GM18511 (cell line): ENCODE data around the gene STYX.

Experiments
- ATAC-seq: cut with Tn5 transposase; IDR thresholded peaks from one replicate; pipeline ENCODE4 v1.9.1; 2021; ENCODE audit warnings: mild to moderate bottlenecking, moderate library complexity; ENCODE audit not compliant: unreplicated experiment

The STYX gene

GRCh38 chr14:52789118-52789517, 59.2 kb downstream of the STYX start:
- ATAC-seq, result no peak

- no peak for ATAC-seq
Observed at GRCh38 chr14:52790011-52790755, 60.2 kb downstream of the STYX start.

GRCh38 chr14:52790756-52791222, 60.8 kb downstream of the STYX start:
- no peak for ATAC-seq

- peak; percentile 91 for ATAC-seq
Observed at GRCh38 chr14:52791223-52792096, 61.5 kb downstream of the STYX start, which contains the start of gene GNPNAT1. GNPNAT1 (minus strand) TSS chr14:52791607; CDS start chr14:52784650, 6,957 bp downstream.

GRCh38 chr14:52792097-52792415, 62.1 kb downstream of the STYX start:
- ATAC-seq, result no peak

GRCh38 chr14:52793061-52793460, 63.1 kb downstream of the STYX start:
- no peak for ATAC-seq

- no peak for ATAC-seq
Observed at GRCh38 chr14:52797653-52798052, 67.7 kb downstream of the STYX start.

GRCh38 chr14:52798826-52799225, 68.9 kb downstream of the STYX start:
- ATAC-seq, result no peak

- no peak for ATAC-seq
Observed at GRCh38 chr14:52801014-52801712, 71.2 kb downstream of the STYX start.

- ATAC-seq, result no peak
Observed at GRCh38 chr14:52802597-52802996, 72.6 kb downstream of the STYX start.

- ATAC-seq, result no peak
Observed at GRCh38 chr14:52806115-52806514, 76.1 kb downstream of the STYX start.

- ATAC-seq, result no peak
Observed at GRCh38 chr14:52808101-52808500, 78.1 kb downstream of the STYX start.

GRCh38 chr14:52821805-52822250, 91.9 kb downstream of the STYX start:
- ATAC-seq, result no peak

- ATAC-seq, result no peak
Observed at GRCh38 chr14:52824462-52824861, 94.5 kb downstream of the STYX start.
